ENCODE data around the gene PLAGL1. TPM values are rescaled to one million over a fixed set of nuclear protein-coding genes. Genes with fewer than 3 reads are reported as not detected.

The PLAGL1 gene
- total RNA-seq, 1 donor from 2014 or later: 5.8 TPM

GRCh38 chr6:144009628-144010027 lies 1.6 kb upstream of the PLAGL1 start:
- intact Hi-C loops (cut with micrococcal nuclease): loop anchor here (5.0 kb wide), 3 partner anchors 167 to 1317 kb away; partner anchors contain the start of genes ADAT2, LTV1 and PEX3

- intact Hi-C loops (cut with micrococcal nuclease): loop anchor here (1.0 kb wide), 1 partner anchor 498 kb away; the partner anchor contains the start of gene FUCA2
Observed at GRCh38 chr6:144008846-144009245, 787 bp upstream of the PLAGL1 start.

GRCh38 chr6:144007478-144008119 lies 460 bp downstream of the PLAGL1 start:
- intact Hi-C loops (cut with micrococcal nuclease): loop anchor here (1.0 kb wide), 1 partner anchor 496 kb away; the partner anchor contains the start of gene FUCA2

- intact Hi-C loops (cut with micrococcal nuclease): no loop called here
Observed at GRCh38 chr6:144006736-144007477, 1.2 kb downstream of the PLAGL1 start.

- intact Hi-C loops (cut with micrococcal nuclease): no loop called here
Observed at GRCh38 chr6:143999406-143999805, 8.7 kb downstream of the PLAGL1 start.

- intact Hi-C loops (cut with micrococcal nuclease): no loop called here
Observed at GRCh38 chr6:143998686-143999085, 9.4 kb downstream of the PLAGL1 start.

GRCh38 chr6:143993965-143994646 lies 14.0 kb downstream of the PLAGL1 start:
- intact Hi-C loops (cut with micrococcal nuclease): no loop called here

- intact Hi-C loops (cut with micrococcal nuclease): no loop called here
Observed at GRCh38 chr6:143992285-143992684, 15.8 kb downstream of the PLAGL1 start.

- intact Hi-C loops (cut with micrococcal nuclease): loop anchor here (2.0 kb wide), 1 partner anchor 912 kb away; no protein-coding TSS in a partner anchor
Observed at GRCh38 chr6:143986463-143987065, 21.5 kb downstream of the PLAGL1 start.

- intact Hi-C loops (cut with micrococcal nuclease): no loop called here
Observed at GRCh38 chr6:143984666-143985065, 23.4 kb downstream of the PLAGL1 start.

GRCh38 chr6:143982968-143983367 lies 25.1 kb downstream of the PLAGL1 start:
- intact Hi-C loops (cut with micrococcal nuclease): no loop called here

- intact Hi-C loops (cut with micrococcal nuclease): no loop called here
Observed at GRCh38 chr6:143980921-143981320, 27.1 kb downstream of the PLAGL1 start.

- intact Hi-C loops (cut with micrococcal nuclease): no loop called here
Observed at GRCh38 chr6:143976806-143977349, 31.2 kb downstream of the PLAGL1 start.

GRCh38 chr6:143974089-143974488 lies 34.0 kb downstream of the PLAGL1 start:
- intact Hi-C loops (cut with micrococcal nuclease): no loop called here

- intact Hi-C loops (cut with micrococcal nuclease): no loop called here
Observed at GRCh38 chr6:143973097-143973966, 34.7 kb downstream of the PLAGL1 start.

GRCh38 chr6:143971482-143972205 lies 36.4 kb downstream of the PLAGL1 start:
- intact Hi-C loops (cut with micrococcal nuclease): no loop called here

- intact Hi-C loops (cut with micrococcal nuclease): no loop called here
Observed at GRCh38 chr6:143970456-143971218, 37.4 kb downstream of the PLAGL1 start.

- intact Hi-C loops (cut with micrococcal nuclease): no loop called here
Observed at GRCh38 chr6:143969077-143969476, 39.0 kb downstream of the PLAGL1 start.

All from T-helper 1 cell treated with Interleukin-12 subunit alpha and Interleukin-12 subunit beta and Interleukin-4 antibody, amounts not matched to agents 30 ng/mL and 1 ng/mL, for 36 hours (primary cell).